OCI-M1 (cell line): ENCODE data around the gene TBL1XR1.
A peak's percentile ranks its signal among the peaks of the same experiment; 100 is the strongest.

ENCODE experiments used
- DNase-seq: peaks from one replicate; lab custom pipeline; 2025; lab: John Stamatoyannopoulos, UW

The TBL1XR1 gene

GRCh38 chr3:177197041-177197726, at the start of gene TBL1XR1:
TBL1XR1 (minus strand) TSS chr3:177197482; CDS start chr3:177064977, 132,505 bp downstream.
- peak; percentile 84 for DNase-seq

GRCh38 chr3:177245250-177245649, 48.0 kb upstream of the TBL1XR1 start:
- DNase-seq, result no peak

GRCh38 chr3:177244606-177245005, 47.3 kb upstream of the TBL1XR1 start:
- DNase-seq, result no peak

- no peak for DNase-seq
These were observed 41.5 kb upstream of the TBL1XR1 start for GRCh38 chr3:177238686-177239216.

GRCh38 chr3:177237206-177237605, 39.9 kb upstream of the TBL1XR1 start:
- DNase-seq, result no peak

- no peak for DNase-seq
These were observed 39.4 kb upstream of the TBL1XR1 start for GRCh38 chr3:177236704-177237103.

- DNase-seq, result no peak
These were observed 36.8 kb upstream of the TBL1XR1 start for GRCh38 chr3:177234121-177234520.

GRCh38 chr3:177231242-177231641, 34.0 kb upstream of the TBL1XR1 start:
- DNase-seq, result peak; percentile 39

GRCh38 chr3:177230641-177231040, 33.4 kb upstream of the TBL1XR1 start:
- DNase-seq, result no peak

- no peak for DNase-seq
These were observed 32.5 kb upstream of the TBL1XR1 start for GRCh38 chr3:177229791-177230190.

- DNase-seq, result no peak
These were observed 31.4 kb upstream of the TBL1XR1 start for GRCh38 chr3:177228601-177229190.

GRCh38 chr3:177224414-177224813, 27.1 kb upstream of the TBL1XR1 start:
- no peak for DNase-seq

- no peak for DNase-seq
These were observed 24.5 kb upstream of the TBL1XR1 start for GRCh38 chr3:177221744-177222143.

GRCh38 chr3:177220136-177220974, 23.1 kb upstream of the TBL1XR1 start:
- DNase-seq, result no peak

- DNase-seq, result no peak
These were observed 16.7 kb upstream of the TBL1XR1 start for GRCh38 chr3:177213801-177214535.

- no peak for DNase-seq
These were observed 15.5 kb upstream of the TBL1XR1 start for GRCh38 chr3:177212756-177213155.

- DNase-seq, result no peak
These were observed 15.0 kb upstream of the TBL1XR1 start for GRCh38 chr3:177212278-177212610.

- no peak for DNase-seq
These were observed 14.4 kb upstream of the TBL1XR1 start for GRCh38 chr3:177211503-177212277.

GRCh38 chr3:177210744-177211502, 13.6 kb upstream of the TBL1XR1 start:
- no peak for DNase-seq

- DNase-seq, result no peak
These were observed 12.2 kb upstream of the TBL1XR1 start for GRCh38 chr3:177209509-177209908.

GRCh38 chr3:177208781-177209180, 11.5 kb upstream of the TBL1XR1 start:
- DNase-seq, result no peak
